IPS DF 6.9 (cell line): ENCODE data around the gene NKAIN2.
"Not testable (repeated sequence)": the region's sequence is repeated elsewhere in the genome, so short reads cannot be mapped to it uniquely, and the experiment has no call there.

Experiments
- DNase-seq: peaks from one replicate; pipeline ENCODE4 v3.0.0-alpha.2; 2013; ENCODE audit warnings: low read depth, low spot score
- H3K27ac ChIP-seq: one replicate; pipeline ENCODE4 v1.5.1; 2013; ENCODE audit warnings: low read length, control low read depth
- H3K27me3 ChIP-seq: 2 replicates; pipeline ENCODE4 v1.6.1; 2013; ENCODE audit warnings: mild to moderate bottlenecking, low read length; ENCODE audit not compliant: control insufficient read depth, insufficient read depth
- H3K36me3 ChIP-seq: 2 replicates; pipeline ENCODE4 v1.6.1; 2013; ENCODE audit warnings: low read length; ENCODE audit not compliant: control insufficient read depth, insufficient read depth
- H3K4me1 ChIP-seq: 2 replicates; pipeline ENCODE4 v1.6.1; 2013; ENCODE audit warnings: low read length; ENCODE audit not compliant: control insufficient read depth, insufficient read depth
- H3K4me3 ChIP-seq: 2 replicates; pipeline ENCODE4 v1.5.1; 2013; ENCODE audit warnings: mild to moderate bottlenecking, low read length
- H3K9me3 ChIP-seq: 2 replicates; pipeline ENCODE4 v1.6.1; 2013; ENCODE audit warnings: low read length, inconsistent platforms; ENCODE audit not compliant: control insufficient read depth, insufficient read depth
- WGBS: extraction: QIAGEN DNeasy Blood & Tissue Kit; methylation state at CpG from one replicate; pipeline ENCODE4 v1.1.7; 2013; ENCODE audit warnings: mixed read lengths, missing lambda C conversion rate; ENCODE audit not compliant: insufficient read length, insufficient coverage; 5-methylcytosine and 5-hydroxymethylcytosine counted together

The NKAIN2 gene

DNA sequence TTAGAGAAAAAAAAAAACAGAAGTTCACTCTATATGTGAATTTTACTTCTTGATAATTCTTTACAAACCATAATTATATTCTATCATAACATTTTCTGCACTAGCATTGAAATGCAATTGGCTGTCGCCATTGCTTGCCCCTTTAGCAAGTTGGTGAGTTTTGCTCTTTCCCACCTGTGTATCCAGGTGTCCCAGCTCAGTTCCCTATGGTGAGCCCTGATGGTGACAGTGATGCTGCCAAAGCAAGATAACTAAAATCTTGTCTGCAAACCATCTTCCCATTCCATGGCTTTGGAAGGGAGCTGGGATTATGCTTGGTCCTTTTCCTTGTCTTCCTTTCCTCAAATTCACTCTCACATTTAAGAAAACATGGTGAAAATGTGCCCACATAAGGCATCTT, 429.6 kb downstream of the NKAIN2 start:
- no peaks in the 10 kb centered on the region for H3K36me3 ChIP-seq
- WGBS: no CpG with 5 or more reads among the region's 1 CpG
- no peaks in the 10 kb centered on the region for H3K27me3 ChIP-seq
- no peak overlapping the region for H3K27ac ChIP-seq
- no peak overlapping the region for H3K4me3 ChIP-seq
- H3K4me1 ChIP-seq: no peaks in the 10 kb centered on the region
- DNase-seq: no peak
- H3K9me3 ChIP-seq: no peaks in the 10 kb centered on the region

GRCh38 chr6:124234801-124235200, 431.1 kb downstream of the NKAIN2 start:
- Histone ChIP-seq H3K4me3 (no peak overlapping the region), H3K27ac (no peak overlapping the region), H3K4me1 (no peaks in the 10 kb centered on the region), H3K36me3 (no peaks in the 10 kb centered on the region), H3K9me3 (no peaks in the 10 kb centered on the region), H3K27me3 (no peaks in the 10 kb centered on the region)
- no peak for DNase-seq
- WGBS: no CpG with 5 or more reads among the region's 2 CpGs

DNA sequence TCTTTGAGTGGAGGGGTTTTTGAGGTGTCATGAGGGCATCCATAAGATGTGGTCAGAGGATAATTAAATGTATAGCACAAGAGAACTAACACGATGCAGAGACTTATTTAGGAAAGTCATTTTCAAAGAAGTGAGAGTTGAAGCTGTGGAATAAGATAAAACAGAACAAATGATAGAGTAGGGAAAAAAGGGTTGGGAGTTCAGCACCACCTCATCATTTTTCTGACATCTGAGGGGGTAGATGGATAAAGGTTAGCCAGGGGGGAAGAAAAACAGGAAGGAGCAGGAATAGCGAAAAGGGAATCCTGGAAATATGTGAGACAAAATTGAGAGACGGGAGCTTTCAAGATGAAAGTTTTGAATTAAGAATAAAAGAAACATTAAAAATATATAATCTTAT, 434.2 kb downstream of the NKAIN2 start:
- Histone ChIP-seq H3K27me3 (no peaks in the 10 kb centered on the region), H3K36me3 (no peaks in the 10 kb centered on the region), H3K9me3 (no peaks in the 10 kb centered on the region), H3K4me1 (no peaks in the 10 kb centered on the region), H3K27ac (no peak overlapping the region), H3K4me3 (no peak overlapping the region)
- no peak for DNase-seq
- no CpG with 5 or more reads among the region's 3 CpGs for WGBS

DNA sequence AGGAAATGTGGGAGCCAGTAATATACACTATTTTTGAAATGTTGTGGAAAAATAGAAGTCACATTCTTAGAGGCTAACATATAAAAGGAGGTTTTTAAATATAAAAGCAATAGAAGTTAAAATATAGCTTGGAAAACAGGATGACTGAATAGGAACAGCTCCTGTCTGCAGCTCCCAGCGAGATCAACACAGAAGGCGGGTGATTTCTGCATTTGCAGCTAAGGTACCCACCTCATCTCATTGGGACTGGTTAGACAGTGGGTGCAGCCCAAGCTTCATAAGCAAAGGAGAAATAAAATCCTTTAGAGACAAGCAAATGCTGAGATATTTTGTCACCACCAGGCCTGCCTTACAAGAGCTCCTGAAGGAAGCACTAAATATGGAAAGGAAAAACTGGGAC, 434.7 kb downstream of the NKAIN2 start:
- no CpG with 5 or more reads among the region's 2 CpGs for WGBS

DNA sequence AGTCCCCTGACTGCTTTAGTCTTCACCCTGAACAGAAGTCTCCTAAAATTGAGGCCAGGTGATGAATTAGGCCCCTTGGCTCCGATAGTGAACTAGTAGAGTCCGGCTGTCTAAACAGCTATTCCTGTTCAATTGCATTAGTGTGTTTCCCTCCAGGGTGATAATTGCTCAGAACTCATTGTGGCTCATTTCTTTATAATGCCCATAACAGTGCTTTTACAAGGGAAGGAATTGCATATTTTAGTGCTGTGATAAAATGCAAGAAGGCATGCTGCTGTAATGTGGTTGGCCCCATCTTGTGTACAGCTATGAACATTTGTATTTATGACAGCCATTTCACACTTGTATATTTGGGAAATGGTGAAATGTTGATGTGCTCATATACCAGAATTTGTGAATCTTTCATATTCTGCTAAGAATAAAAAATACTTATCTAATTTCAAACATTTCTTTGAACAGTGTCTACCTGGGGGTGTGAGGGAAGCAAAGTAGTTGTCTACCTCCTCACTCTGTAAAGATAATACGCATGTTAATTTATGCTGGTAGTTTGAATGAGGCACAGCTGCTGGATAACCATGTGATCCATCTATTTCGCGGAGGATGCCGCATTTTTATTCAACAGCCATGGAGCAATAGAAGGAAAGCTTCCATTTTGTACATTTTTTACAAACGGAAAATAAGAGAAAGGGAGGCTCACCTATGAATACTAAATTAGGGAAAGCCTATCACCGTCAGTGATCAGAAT, 451.4 kb downstream of the NKAIN2 start:
- H3K27me3 ChIP-seq: no peaks in the 10 kb centered on the region
- no peak overlapping the region for H3K4me3 ChIP-seq
- no CpG with 5 or more reads among the region's 8 CpGs for WGBS
- H3K27ac ChIP-seq: no peak overlapping the region
- H3K9me3 ChIP-seq: no peaks in the 10 kb centered on the region
- DNase-seq: no peak
- no peaks in the 10 kb centered on the region for H3K36me3 ChIP-seq
- no peaks in the 10 kb centered on the region for H3K4me1 ChIP-seq

More for the DNA sequence above, 434.7 kb downstream of the NKAIN2 start:
- H3K27me3 ChIP-seq, H3K4me3 ChIP-seq, H3K36me3 ChIP-seq, DNase-seq, H3K27ac ChIP-seq, H3K4me1 ChIP-seq, H3K9me3 ChIP-seq: not testable (repeated sequence)

DNA sequence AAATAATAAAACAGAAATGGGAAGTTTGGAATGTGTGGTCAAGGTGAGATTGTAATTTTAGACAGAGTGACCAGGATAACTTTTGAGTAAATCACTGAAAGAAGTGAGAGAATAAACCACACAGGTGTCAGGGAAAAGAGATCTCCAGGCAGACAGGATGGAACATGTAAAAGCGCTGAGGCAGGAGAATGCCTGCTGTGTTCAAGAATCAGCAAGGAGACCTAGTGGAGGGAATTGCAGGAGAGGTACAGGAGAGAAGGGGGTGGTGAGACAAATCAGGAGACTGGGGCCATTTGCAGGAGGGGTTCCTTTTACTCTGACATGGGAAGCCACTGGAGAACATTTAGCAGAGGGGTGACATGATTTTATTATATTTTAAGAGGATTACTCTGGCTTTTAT, 456.7 kb downstream of the NKAIN2 start:
- H3K36me3 ChIP-seq: no peaks in the 10 kb centered on the region
- no peak for DNase-seq
- no peak overlapping the region for H3K27ac ChIP-seq
- WGBS: no CpG with 5 or more reads among the region's 1 CpG
- no peak overlapping the region for H3K4me3 ChIP-seq
- no peaks in the 10 kb centered on the region for H3K4me1 ChIP-seq
- H3K27me3 ChIP-seq: no peaks in the 10 kb centered on the region
- no peaks in the 10 kb centered on the region for H3K9me3 ChIP-seq

DNA sequence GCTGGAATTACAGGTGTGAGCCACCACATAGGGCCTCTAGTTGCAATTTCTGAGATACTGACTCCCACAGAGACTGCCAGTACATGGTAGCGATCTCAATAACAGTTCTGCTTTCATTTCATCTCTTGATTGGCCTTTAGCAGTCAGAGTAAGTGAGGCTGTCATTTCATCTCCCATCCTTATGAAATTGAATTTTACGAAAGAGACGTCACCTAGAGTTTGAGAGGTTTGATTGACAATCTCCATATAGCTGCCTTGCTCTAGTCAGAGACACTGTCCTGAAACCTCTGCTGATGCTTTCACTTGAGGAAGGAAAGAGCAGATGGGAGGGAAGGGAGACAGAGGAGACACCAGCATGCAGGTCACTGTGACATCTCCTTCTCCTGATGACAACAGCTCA, 466.1 kb downstream of the NKAIN2 start:
- no peaks in the 10 kb centered on the region for H3K36me3 ChIP-seq
- no CpG with 5 or more reads among the region's 3 CpGs for WGBS
- no peak for DNase-seq

GRCh38 chr6:124273701-124274100, 470.0 kb downstream of the NKAIN2 start:
- Histone ChIP-seq H3K27me3 (no peaks in the 10 kb centered on the region), H3K9me3 (no peaks in the 10 kb centered on the region), H3K4me3 (no peak overlapping the region), H3K27ac (no peak overlapping the region), H3K36me3 (no peaks in the 10 kb centered on the region), H3K4me1 (no peaks in the 10 kb centered on the region)
- WGBS: no CpG with 5 or more reads among the region's 1 CpG
- no peak for DNase-seq

More for the DNA sequence above, 466.1 kb downstream of the NKAIN2 start:
- Histone ChIP-seq H3K27ac (no peak overlapping the region), H3K4me3 (no peak overlapping the region), H3K9me3 (no peaks in the 10 kb centered on the region), H3K27me3 (no peaks in the 10 kb centered on the region), H3K4me1 (no peaks in the 10 kb centered on the region)

DNA sequence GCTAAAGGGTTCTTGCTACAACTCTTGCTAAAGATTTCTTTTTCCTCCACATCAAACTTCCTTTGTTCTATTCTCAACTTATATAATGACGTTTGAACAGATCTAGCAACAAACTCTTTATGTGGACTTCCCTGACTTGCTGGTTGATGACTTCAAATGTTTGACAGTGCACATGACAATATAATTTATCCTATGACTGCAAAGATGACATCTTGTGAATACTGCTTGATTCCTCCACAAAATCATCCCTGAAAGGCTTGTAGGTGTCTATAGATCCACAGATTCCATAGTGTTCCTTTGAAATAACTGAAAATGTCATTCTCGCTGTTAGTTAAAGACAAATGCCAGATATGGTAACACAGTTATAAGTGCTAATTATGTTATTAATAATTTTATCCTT, 478.9 kb downstream of the NKAIN2 start:
- H3K27me3 ChIP-seq: no peaks in the 10 kb centered on the region
- no peaks in the 10 kb centered on the region for H3K9me3 ChIP-seq
- H3K36me3 ChIP-seq: no peaks in the 10 kb centered on the region
- DNase-seq: no peak
- WGBS: no CpG with 5 or more reads among the region's 2 CpGs
- no peak overlapping the region for H3K27ac ChIP-seq
- H3K4me1 ChIP-seq: no peaks in the 10 kb centered on the region
- H3K4me3 ChIP-seq: no peak overlapping the region

DNA sequence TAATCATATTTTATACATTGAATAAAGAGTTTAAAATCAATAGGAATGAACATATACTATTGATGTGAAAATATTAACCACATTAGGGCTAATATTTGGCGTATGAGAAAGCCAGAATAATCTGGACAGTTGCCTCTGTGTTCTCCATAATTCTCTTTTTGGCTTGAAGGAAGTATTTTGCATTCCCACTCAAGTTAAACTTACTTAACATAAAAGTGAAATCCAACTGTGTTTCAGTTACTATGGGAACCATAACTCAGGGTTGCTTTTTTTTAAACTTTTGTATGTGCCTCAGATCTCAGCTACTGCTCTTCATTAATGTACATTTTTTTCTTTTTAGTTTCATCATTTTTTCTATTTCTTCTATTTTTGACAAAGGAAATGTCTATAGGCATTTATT, 479.8 kb downstream of the NKAIN2 start:
- Histone ChIP-seq H3K27ac (no peak overlapping the region), H3K4me3 (no peak overlapping the region), H3K27me3 (no peaks in the 10 kb centered on the region), H3K4me1 (no peaks in the 10 kb centered on the region), H3K9me3 (no peaks in the 10 kb centered on the region), H3K36me3 (no peaks in the 10 kb centered on the region)
- WGBS: no CpG with 5 or more reads among the region's 1 CpG
- DNase-seq: no peak

GRCh38 chr6:124285146-124285545, 481.5 kb downstream of the NKAIN2 start:
- no peak for DNase-seq
- H3K4me3 ChIP-seq: no peak overlapping the region
- H3K4me1 ChIP-seq: no peaks in the 10 kb centered on the region
- WGBS: no CpG with 5 or more reads among the region's 1 CpG
- no peak overlapping the region for H3K27ac ChIP-seq
- no peaks in the 10 kb centered on the region for H3K36me3 ChIP-seq
- H3K9me3 ChIP-seq: no peaks in the 10 kb centered on the region
- no peaks in the 10 kb centered on the region for H3K27me3 ChIP-seq
